ENCODE data around the gene KRTAP9-7. TPM values are rescaled to one million over a fixed set of nuclear protein-coding genes. Genes with fewer than 3 reads are reported as not detected.
"Not testable (repeated sequence)": the region's sequence is repeated elsewhere in the genome, so short reads cannot be mapped to it uniquely, and the experiment has no call there.

KRTAP9-7 gene
- total and polyA plus RNA-seq, 2 experiments from 2014 or later, result not detected

DNA sequence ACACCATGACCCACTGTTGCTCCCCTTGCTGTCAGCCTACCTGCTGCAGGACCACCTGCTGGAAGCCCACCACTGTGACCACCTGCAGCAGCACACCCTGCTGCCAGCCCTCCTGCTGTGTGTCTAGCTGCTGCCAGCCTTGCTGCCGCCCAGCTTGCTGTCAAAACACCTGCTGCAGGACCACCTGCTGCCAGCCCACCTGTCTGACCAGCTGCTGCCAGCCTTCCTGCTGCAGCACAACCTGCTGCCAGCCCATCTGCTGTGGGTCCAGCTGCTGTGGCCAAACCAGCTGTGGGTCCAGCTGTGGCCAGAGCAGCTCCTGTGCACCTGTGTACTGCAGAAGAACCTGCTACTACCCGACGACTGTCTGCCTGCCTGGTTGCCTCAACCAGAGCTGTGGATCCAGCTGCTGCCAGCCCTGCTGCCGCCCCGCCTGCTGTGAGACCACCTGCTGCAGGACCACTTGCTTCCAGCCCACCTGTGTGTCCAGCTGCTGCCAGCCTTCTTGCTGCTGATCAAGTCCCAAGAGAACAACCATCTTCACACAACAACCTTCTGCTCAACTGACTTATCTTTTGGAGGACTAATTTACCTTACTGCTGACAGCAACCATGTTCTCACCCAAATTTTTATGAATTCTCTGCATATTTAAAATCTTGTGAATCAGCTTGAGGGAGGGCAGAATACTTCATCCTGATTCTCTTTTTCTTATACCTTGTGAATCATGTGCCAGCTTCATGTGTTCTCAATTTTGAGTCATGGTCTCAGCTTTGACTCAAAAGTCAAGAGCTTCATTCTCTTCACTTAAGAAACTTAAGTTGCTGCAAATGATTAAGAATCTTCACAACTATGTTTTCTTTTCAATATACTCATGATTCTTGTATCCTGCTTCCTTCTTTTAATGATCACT, 19.9 kb upstream of the KRTAP9-7 start, which contains the start of gene KRTAP9-9:
Gene KRTAP9-9, plus strand, starts transcription at position 4 of the 910 bp plus-strand sequence.
- not testable (repeated sequence) for H3K36me3 Mint-ChIP-seq (ENCODE audit: low read depth); H3K79me2 ChIP-seq (replicated peaks; ENCODE audit: insufficient read depth); H3K27me3 Mint-ChIP-seq (ENCODE audit: insufficient read depth, low read depth, poor library complexity); H3K27ac Mint-ChIP-seq; H3K4me1 ChIP-seq (ENCODE audit: insufficient read depth); ATAC-seq; H3F3A ChIP-seq (replicated peaks; ENCODE audit: low read depth); H2AFZ ChIP-seq; H3K4me1 Mint-ChIP-seq; H3K27me3 ChIP-seq (ENCODE audit: insufficient read depth); H3K4me3 Mint-ChIP-seq; H3K9me2 ChIP-seq (ENCODE audit: insufficient read depth); H4K20me1 ChIP-seq (replicated peaks; ENCODE audit: insufficient read depth); H3K36me3 ChIP-seq (ENCODE audit: insufficient read depth); H3K27ac ChIP-seq (ENCODE audit: low read depth); H3K9me3 Mint-ChIP-seq; H3K4me2 ChIP-seq; DNase-seq (ENCODE audit: low spot score); H3K4me3 ChIP-seq

DNA sequence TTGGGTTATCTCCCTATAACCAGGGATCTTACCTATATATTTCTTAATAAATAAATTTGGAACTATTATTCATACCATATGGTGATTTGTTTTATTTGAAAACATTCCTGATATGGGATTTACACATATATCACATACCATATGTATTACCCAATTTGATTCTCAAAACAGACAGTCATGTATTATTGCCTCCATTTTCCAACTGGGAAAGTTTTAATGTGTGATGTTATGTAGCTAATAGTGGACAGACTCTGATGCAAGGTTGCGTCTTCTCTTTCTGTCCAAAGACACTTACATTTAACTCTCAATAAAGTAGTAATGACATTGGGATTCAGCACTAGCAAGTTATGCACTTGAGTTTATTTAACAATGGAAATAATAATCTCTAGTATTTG, 19.2 kb upstream of the KRTAP9-7 start:
- Histone ChIP-seq H3K36me3 (ENCODE audit: insufficient read depth) (no peaks in the 10 kb centered on the region), H3K27me3 (ENCODE audit: insufficient read depth) (no peaks in the 10 kb centered on the region), H3K79me2 (replicated peaks; ENCODE audit: insufficient read depth) (no peaks in the 10 kb centered on the region), H3K4me1 (ENCODE audit: insufficient read depth) (no peaks in the 10 kb centered on the region), H3K4me2 (no peak overlapping the region), H3K9me2 (ENCODE audit: insufficient read depth) (peaks cover 3% of the 10 kb centered on the region), H3F3A (replicated peaks; ENCODE audit: low read depth) (no peaks in the 10 kb centered on the region), H3K4me3 (no peak overlapping the region), H3K27ac (ENCODE audit: low read depth) (no peak overlapping the region), H4K20me1 (replicated peaks; ENCODE audit: insufficient read depth) (no peaks in the 10 kb centered on the region), H2AFZ (no peak overlapping the region)
- no peak overlapping the region for H3K4me3 Mint-ChIP-seq
- ATAC-seq, result no peak
- H3K9me3 Mint-ChIP-seq, result no peaks in the 10 kb centered on the region
- H3K27ac Mint-ChIP-seq, result no peak overlapping the region
- no peaks in the 10 kb centered on the region for H3K36me3 Mint-ChIP-seq (ENCODE audit: low read depth)
- no peak for TF ChIP-seq ZNF114 (CRISPR knock-in tag; IDR thresholded peaks at IDR 0.05)
- no peak for TF ChIP-seq STAT1 (IDR thresholded peaks at IDR 0.05; ENCODE audit: unreplicated experiment)
- no peak for TF ChIP-seq JUNB (IDR thresholded peaks at IDR 0.05; ENCODE audit: unreplicated experiment)
- TF ChIP-seq, protein P1, sequence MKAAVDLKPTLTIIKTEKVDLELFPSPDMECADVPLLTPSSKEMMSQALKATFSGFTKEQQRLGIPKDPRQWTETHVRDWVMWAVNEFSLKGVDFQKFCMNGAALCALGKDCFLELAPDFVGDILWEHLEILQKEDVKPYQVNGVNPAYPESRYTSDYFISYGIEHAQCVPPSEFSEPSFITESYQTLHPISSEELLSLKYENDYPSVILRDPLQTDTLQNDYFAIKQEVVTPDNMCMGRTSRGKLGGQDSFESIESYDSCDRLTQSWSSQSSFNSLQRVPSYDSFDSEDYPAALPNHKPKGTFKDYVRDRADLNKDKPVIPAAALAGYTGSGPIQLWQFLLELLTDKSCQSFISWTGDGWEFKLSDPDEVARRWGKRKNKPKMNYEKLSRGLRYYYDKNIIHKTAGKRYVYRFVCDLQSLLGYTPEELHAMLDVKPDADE (IDR thresholded peaks at IDR 0.05), result no peak
- TF ChIP-seq ZNF331 (CRISPR knock-in tag; IDR thresholded peaks at IDR 0.05; ENCODE audit: low read depth), result no peak
- no peak for TF ChIP-seq NANOG (IDR thresholded peaks at IDR 0.05; ENCODE audit: borderline replicate concordance)
- TF ChIP-seq CREB1 (CRISPR knock-in tag; IDR thresholded peaks at IDR 0.05; ENCODE audit: low read depth), result no peak
- no peak for TF ChIP-seq EZH2 (IDR thresholded peaks at IDR 0.05; ENCODE audit: low read depth, unreplicated experiment)
- TF ChIP-seq, protein P2, sequence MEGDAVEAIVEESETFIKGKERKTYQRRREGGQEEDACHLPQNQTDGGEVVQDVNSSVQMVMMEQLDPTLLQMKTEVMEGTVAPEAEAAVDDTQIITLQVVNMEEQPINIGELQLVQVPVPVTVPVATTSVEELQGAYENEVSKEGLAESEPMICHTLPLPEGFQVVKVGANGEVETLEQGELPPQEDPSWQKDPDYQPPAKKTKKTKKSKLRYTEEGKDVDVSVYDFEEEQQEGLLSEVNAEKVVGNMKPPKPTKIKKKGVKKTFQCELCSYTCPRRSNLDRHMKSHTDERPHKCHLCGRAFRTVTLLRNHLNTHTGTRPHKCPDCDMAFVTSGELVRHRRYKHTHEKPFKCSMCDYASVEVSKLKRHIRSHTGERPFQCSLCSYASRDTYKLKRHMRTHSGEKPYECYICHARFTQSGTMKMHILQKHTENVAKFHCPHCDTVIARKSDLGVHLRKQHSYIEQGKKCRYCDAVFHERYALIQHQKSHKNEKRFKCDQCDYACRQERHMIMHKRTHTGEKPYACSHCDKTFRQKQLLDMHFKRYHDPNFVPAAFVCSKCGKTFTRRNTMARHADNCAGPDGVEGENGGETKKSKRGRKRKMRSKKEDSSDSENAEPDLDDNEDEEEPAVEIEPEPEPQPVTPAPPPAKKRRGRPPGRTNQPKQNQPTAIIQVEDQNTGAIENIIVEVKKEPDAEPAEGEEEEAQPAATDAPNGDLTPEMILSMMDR (conservative IDR thresholded peaks at IDR 0.05; ENCODE audit: low read depth in 2 of 2), result no peak
- TF ChIP-seq EZH2phosphoT487 (IDR thresholded peaks at IDR 0.05; ENCODE audit: unreplicated experiment), result no peak
- TF ChIP-seq, protein P3, sequence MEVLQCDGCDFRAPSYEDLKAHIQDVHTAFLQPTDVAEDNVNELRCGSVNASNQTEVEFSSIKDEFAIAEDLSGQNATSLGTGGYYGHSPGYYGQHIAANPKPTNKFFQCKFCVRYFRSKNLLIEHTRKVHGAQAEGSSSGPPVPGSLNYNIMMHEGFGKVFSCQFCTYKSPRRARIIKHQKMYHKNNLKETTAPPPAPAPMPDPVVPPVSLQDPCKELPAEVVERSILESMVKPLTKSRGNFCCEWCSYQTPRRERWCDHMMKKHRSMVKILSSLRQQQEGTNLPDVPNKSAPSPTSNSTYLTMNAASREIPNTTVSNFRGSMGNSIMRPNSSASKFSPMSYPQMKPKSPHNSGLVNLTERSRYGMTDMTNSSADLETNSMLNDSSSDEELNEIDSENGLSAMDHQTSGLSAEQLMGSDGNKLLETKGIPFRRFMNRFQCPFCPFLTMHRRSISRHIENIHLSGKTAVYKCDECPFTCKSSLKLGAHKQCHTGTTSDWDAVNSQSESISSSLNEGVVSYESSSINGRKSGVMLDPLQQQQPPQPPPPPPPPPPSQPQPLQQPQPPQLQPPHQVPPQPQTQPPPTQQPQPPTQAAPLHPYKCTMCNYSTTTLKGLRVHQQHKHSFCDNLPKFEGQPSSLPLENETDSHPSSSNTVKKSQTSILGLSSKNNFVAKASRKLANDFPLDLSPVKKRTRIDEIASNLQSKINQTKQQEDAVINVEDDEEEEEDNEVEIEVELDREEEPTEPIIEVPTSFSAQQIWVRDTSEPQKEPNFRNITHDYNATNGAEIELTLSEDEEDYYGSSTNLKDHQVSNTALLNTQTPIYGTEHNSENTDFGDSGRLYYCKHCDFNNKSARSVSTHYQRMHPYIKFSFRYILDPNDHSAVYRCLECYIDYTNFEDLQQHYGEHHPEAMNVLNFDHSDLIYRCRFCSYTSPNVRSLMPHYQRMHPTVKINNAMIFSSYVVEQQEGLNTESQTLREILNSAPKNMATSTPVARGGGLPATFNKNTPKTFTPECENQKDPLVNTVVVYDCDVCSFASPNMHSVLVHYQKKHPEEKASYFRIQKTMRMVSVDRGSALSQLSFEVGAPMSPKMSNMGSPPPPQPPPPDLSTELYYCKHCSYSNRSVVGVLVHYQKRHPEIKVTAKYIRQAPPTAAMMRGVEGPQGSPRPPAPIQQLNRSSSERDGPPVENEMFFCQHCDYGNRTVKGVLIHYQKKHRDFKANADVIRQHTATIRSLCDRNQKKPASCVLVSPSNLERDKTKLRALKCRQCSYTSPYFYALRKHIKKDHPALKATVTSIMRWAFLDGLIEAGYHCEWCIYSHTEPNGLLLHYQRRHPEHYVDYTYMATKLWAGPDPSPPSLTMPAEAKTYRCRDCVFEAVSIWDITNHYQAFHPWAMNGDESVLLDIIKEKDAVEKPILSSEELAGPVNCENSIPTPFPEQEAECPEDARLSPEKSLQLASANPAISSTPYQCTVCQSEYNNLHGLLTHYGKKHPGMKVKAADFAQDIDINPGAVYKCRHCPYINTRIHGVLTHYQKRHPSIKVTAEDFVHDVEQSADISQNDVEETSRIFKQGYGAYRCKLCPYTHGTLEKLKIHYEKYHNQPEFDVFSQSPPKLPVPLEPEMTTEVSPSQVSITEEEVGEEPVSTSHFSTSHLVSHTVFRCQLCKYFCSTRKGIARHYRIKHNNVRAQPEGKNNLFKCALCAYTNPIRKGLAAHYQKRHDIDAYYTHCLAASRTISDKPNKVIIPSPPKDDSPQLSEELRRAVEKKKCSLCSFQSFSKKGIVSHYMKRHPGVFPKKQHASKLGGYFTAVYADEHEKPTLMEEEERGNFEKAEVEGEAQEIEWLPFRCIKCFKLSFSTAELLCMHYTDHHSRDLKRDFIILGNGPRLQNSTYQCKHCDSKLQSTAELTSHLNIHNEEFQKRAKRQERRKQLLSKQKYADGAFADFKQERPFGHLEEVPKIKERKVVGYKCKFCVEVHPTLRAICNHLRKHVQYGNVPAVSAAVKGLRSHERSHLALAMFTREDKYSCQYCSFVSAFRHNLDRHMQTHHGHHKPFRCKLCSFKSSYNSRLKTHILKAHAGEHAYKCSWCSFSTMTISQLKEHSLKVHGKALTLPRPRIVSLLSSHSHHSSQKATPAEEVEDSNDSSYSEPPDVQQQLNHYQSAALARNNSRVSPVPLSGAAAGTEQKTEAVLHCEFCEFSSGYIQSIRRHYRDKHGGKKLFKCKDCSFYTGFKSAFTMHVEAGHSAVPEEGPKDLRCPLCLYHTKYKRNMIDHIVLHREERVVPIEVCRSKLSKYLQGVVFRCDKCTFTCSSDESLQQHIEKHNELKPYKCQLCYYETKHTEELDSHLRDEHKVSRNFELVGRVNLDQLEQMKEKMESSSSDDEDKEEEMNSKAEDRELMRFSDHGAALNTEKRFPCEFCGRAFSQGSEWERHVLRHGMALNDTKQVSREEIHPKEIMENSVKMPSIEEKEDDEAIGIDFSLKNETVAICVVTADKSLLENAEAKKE (CRISPR knock-in tag; IDR thresholded peaks at IDR 0.05), result no peak
- DNase-seq (ENCODE audit: low spot score), result no peak
- H3K27me3 Mint-ChIP-seq (ENCODE audit: insufficient read depth, low read depth, poor library complexity), result peaks cover 2% of the 10 kb centered on the region
- H3K4me1 Mint-ChIP-seq, result peaks cover 4% of the 10 kb centered on the region; the same call in 2 of the 3 replicates

Data from GM23338 (cell line).